HepG2 (cell line): ENCODE measurements around the gene PA2G4. TPM values are rescaled to one million over a fixed set of nuclear protein-coding genes. Genes with fewer than 3 reads are reported as not detected.

Experiments used
- CSRNP1 ChIP-seq: sonication (generic); formaldehyde crosslinking; IDR thresholded peaks from 2 replicates; pipeline ENCODE4 v1.8.1; 2023; ENCODE audit warnings: mild to moderate bottlenecking, missing genetic modification reagents
- JARID2 ChIP-seq: sonication (generic); formaldehyde crosslinking; IDR thresholded peaks from 2 replicates; pipeline ENCODE4 v1.8.1; 2023; ENCODE audit warnings: missing genetic modification reagents, inconsistent platforms; ENCODE audit not compliant: insufficient replicate concordance
- MED13 ChIP-seq: sonication (generic); formaldehyde crosslinking; IDR thresholded peaks from 2 replicates; pipeline ENCODE4 v1.5.0; 2020; ENCODE audit warnings: missing genetic modification reagents
- NAIF1 ChIP-seq: sonication (generic); formaldehyde crosslinking; IDR thresholded peaks from 2 replicates; pipeline ENCODE4 v1.5.0; 2020; ENCODE audit warnings: mild to moderate bottlenecking, missing genetic modification reagents, borderline replicate concordance
- NRL ChIP-seq: sonication (generic); formaldehyde crosslinking; IDR thresholded peaks from 2 replicates; pipeline ENCODE4 v1.5.0; 2020; ENCODE audit warnings: missing genetic modification reagents, mild to moderate bottlenecking, moderate library complexity, borderline replicate concordance
- PAWR ChIP-seq: sonication (generic); formaldehyde crosslinking; IDR thresholded peaks from 2 replicates; pipeline ENCODE4 v1.4.0; 2020; ENCODE audit warnings: missing genetic modification reagents, mild to moderate bottlenecking, borderline replicate concordance
- PAX8 ChIP-seq: sonication (generic); formaldehyde crosslinking; IDR thresholded peaks from 2 replicates; pipeline ENCODE4 v1.8.0; 2022; ENCODE audit warnings: mild to moderate bottlenecking, missing genetic modification reagents, borderline replicate concordance
- PCBP1 ChIP-seq: fragments of 200-400 bp; formaldehyde crosslinking; IDR thresholded peaks from 2 replicates; pipeline ENCODE4 v1.6.1; 2017; ENCODE audit warnings: mild to moderate bottlenecking, low read depth, low read length, borderline replicate concordance
- RFXANK ChIP-seq: IDR thresholded peaks from 2 replicates; pipeline ENCODE4 v1.6.1; 2016
- SAFB2 ChIP-seq: sonication (generic); formaldehyde crosslinking; IDR thresholded peaks from 2 replicates; pipeline ENCODE4 v1.5.1; 2020; ENCODE audit warnings: missing genetic modification reagents, low read depth, mild to moderate bottlenecking, borderline replicate concordance
- SMAD1 ChIP-seq: sonication (generic); formaldehyde crosslinking; IDR thresholded peaks from 2 replicates; pipeline ENCODE4 v1.4.0; 2020; ENCODE audit warnings: missing genetic modification reagents, low read depth, mild to moderate bottlenecking, borderline replicate concordance
- SMYD3 ChIP-seq: sonication (generic); formaldehyde crosslinking; IDR thresholded peaks from 2 replicates; pipeline ENCODE4 v1.8.1; 2023; ENCODE audit warnings: mild to moderate bottlenecking, missing genetic modification reagents
- TCF12 ChIP-seq, 2 experiments: fragments of 450-650 bp in 1 of 2; sonication (generic) in 1 of 2; formaldehyde crosslinking in 1 of 2; IDR thresholded peaks; 2 replicates each; pipeline versions ENCODE4 v1.6.1 to v1.8.0; 2017 to 2022; ENCODE audit warnings: antibody characterized with exemption in 1 of 2, mild to moderate bottlenecking in 1 of 2, missing genetic modification reagents in 1 of 2, moderate library complexity in 1 of 2
- TEAD3 ChIP-seq: optimal IDR thresholded peaks from 2 replicates; pipeline ENCODE3; 2016; ENCODE audit warnings: borderline replicate concordance
- ZBTB43 ChIP-seq: sonication (generic); formaldehyde crosslinking; conservative IDR thresholded peaks from 2 replicates; pipeline ENCODE4 v1.4.0; 2020; ENCODE audit warnings: missing genetic modification reagents
- ZNF101 ChIP-seq: sonication (generic); formaldehyde crosslinking; IDR thresholded peaks from 2 replicates; pipeline ENCODE4 v1.4.0; 2020; ENCODE audit warnings: mild to moderate bottlenecking, low read depth, missing genetic modification reagents, borderline replicate concordance
- ZNF20 ChIP-seq: sonication (generic); formaldehyde crosslinking; IDR thresholded peaks from 2 replicates; pipeline ENCODE4 v1.4.0; 2020; ENCODE audit warnings: mild to moderate bottlenecking, moderate library complexity, missing genetic modification reagents
- ZNF512B ChIP-seq: sonication (generic); formaldehyde crosslinking; IDR thresholded peaks from 2 replicates; pipeline ENCODE4 v1.5.1; 2020; ENCODE audit warnings: missing genetic modification reagents, mild to moderate bottlenecking, borderline replicate concordance
- ZNF564 ChIP-seq: sonication (generic); formaldehyde crosslinking; IDR thresholded peaks from 2 replicates; pipeline ENCODE4 v1.8.1; 2023; ENCODE audit warnings: mild to moderate bottlenecking, missing genetic modification reagents
- ZNF878 ChIP-seq: sonication (generic); formaldehyde crosslinking; IDR thresholded peaks from 2 replicates; pipeline ENCODE4 v1.8.1; 2023; ENCODE audit warnings: mild to moderate bottlenecking, missing genetic modification reagents, moderate library complexity
- polyA plus RNA-seq, 8 experiments: library from polyadenylated mRNA; depleted of rRNA in 3 of 8; stranded (reverse) in 7 of 8; unstranded in 1 of 8; fragments of >200 nt; fragmentation: Illumina TruSeq in 4 of 8; extraction: Trizol in 4 of 8; gene quantifications; 2 replicates each; pipeline versions ENCODE4 v1.2.1 to v1.2.3, GENCODE V29; 2011 to 2016; ENCODE audit warnings: low read depth in 4 of 8, missing spikeins in 1 of 8, mixed read lengths in 1 of 8; ENCODE audit not compliant: insufficient read depth in 1 of 8
- total RNA-seq, 5 experiments: library from RNA; depleted of rRNA; stranded (reverse); fragments of >200 nt; fragmentation: Illumina TruSeq; extraction: Trizol; gene quantifications; 2 replicates each; pipeline ENCODE4 v1.2.3, GENCODE V29; 2016; ENCODE audit warnings: low read depth in 1 of 5
- TF ChIP-seq, protein P1 (sequence below): IDR thresholded peaks from 2 replicates; pipeline ENCODE4 v1.6.1; 2016; ENCODE audit warnings: low read depth, borderline replicate concordance
- TF ChIP-seq, protein P2 (sequence below): sonication (generic); formaldehyde crosslinking; IDR thresholded peaks from 2 replicates; pipeline ENCODE4 v1.9.0; 2021; ENCODE audit warnings: missing genetic modification reagents, mild to moderate bottlenecking, borderline replicate concordance

PA2G4 gene
- total and polyA plus RNA-seq, 2 of the 13 experiments (the other 11 are each of a cell fraction or from before 2014, with no cell fraction given): 147 to 240 TPM

GRCh38 chr12:56152132-56152755 is 47.9 kb downstream of the PA2G4 start, which contains the start of gene MYL6B (continued):
- no peak for TF ChIP-seq ZNF512B (CRISPR knock-in tag)
- no peak for TF ChIP-seq PAX8 (CRISPR knock-in tag)
- TF ChIP-seq NAIF1: no peak
- no peak for TF ChIP-seq SAFB2 (CRISPR knock-in tag)
- TF ChIP-seq RFXANK: no peak
- no peak for TF ChIP-seq ZNF20
- TF ChIP-seq ZNF878 (CRISPR knock-in tag): no peak
- no peak for TF ChIP-seq NRL (CRISPR knock-in tag)
- no peak for TF ChIP-seq SMAD1 (CRISPR knock-in tag)
- TF ChIP-seq SMYD3 (CRISPR knock-in tag): no peak
- no peak; the same call in 1 of the 2 replicates for TF ChIP-seq ZBTB43 (CRISPR knock-in tag)
- TF ChIP-seq, protein P1, sequence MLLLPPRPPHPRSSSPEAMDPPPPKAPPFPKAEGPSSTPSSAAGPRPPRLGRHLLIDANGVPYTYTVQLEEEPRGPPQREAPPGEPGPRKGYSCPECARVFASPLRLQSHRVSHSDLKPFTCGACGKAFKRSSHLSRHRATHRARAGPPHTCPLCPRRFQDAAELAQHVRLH (CRISPR knock-in tag): no peak
- TF ChIP-seq PAWR (CRISPR knock-in tag): no peak
- peak; percentile 76 for TF ChIP-seq TEAD3
- no peak for TF ChIP-seq JARID2
- TF ChIP-seq, protein P2, sequence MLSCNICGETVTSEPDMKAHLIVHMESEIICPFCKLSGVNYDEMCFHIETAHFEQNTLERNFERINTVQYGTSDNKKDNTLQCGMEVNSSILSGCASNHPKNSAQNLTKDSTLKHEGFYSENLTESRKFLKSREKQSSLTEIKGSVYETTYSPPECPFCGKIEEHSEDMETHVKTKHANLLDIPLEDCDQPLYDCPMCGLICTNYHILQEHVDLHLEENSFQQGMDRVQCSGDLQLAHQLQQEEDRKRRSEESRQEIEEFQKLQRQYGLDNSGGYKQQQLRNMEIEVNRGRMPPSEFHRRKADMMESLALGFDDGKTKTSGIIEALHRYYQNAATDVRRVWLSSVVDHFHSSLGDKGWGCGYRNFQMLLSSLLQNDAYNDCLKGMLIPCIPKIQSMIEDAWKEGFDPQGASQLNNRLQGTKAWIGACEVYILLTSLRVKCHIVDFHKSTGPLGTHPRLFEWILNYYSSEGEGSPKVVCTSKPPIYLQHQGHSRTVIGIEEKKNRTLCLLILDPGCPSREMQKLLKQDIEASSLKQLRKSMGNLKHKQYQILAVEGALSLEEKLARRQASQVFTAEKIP (CRISPR knock-in tag): no peak
- TF ChIP-seq CSRNP1 (CRISPR knock-in tag): no peak
- no peak for TF ChIP-seq MED13 (CRISPR knock-in tag)
- no peak for TF ChIP-seq TCF12 (IDR thresholded peaks at IDR 0.05)
- TF ChIP-seq TCF12 (CRISPR knock-in tag; IDR thresholded peaks at IDR 0.05): no peak
- TF ChIP-seq PCBP1: peak; percentile 96
- TF ChIP-seq ZNF101 (CRISPR knock-in tag): no peak
- TF ChIP-seq ZNF564: no peak
